ENCODE results near the gene ZDHHC14. TPM values are rescaled to one million over a fixed set of nuclear protein-coding genes. Genes with fewer than 3 reads are reported as not detected.

Gene ZDHHC14
- polyA plus RNA-seq, 2 of the 4 experiments (the other 2 are of a cell fraction), result 2.2 to 2.8 TPM

GRCh38 chr6:157592980-157593379 lies 212.0 kb downstream of the ZDHHC14 start (continued):
- TF ChIP-seq REST (IDR thresholded peaks at IDR 0.05), result no peak
- no peak for TF ChIP-seq NR3C1 (IDR thresholded peaks at IDR 0.05)
- TF ChIP-seq POLR2AphosphoS2 (conservative IDR thresholded peaks at IDR 0.05; ENCODE audit: low read length), result no peak
- no peak for TF ChIP-seq ZSCAN20 (CRISPR knock-in tag; IDR thresholded peaks at IDR 0.05)
- no peak for TF ChIP-seq RCOR1 (IDR thresholded peaks at IDR 0.05; ENCODE audit: low read depth, low read length)

- H3K4me1 ChIP-seq, result no peaks in the 10 kb centered on the region
- H3K4me2 ChIP-seq, result no peak overlapping the region
- DNase-seq (ENCODE audit: low read depth in 1 of 2, low spot score in 1 of 2) (no peak), FAIRE-seq (no peak), ATAC-seq (no peak)
- CTCF ChIA-PET, result interaction anchor here (0.5 to 1.6 kb wide), 6 partner anchors 10 to 346 kb away, joined by 3 to 9 read pairs (median 3); no protein-coding TSS in a partner anchor
- H3K4me3 ChIP-seq, result no peak overlapping the region
- WGBS (ENCODE audit: missing lambda C conversion rate), result 81% methylated on average over 6 of the region's 8 CpGs
- TF ChIP-seq NPAS2 (CRISPR knock-in tag; IDR thresholded peaks at IDR 0.05; ENCODE audit: borderline replicate concordance) (no peak), ESRRA (IDR thresholded peaks at IDR 0.05; ENCODE audit: borderline replicate concordance, low read length) (no peak), FOSB (CRISPR knock-in tag; IDR thresholded peaks at IDR 0.05) (no peak), HOXA7 (CRISPR knock-in tag; IDR thresholded peaks at IDR 0.05) (no peak), NR3C1 (IDR thresholded peaks at IDR 0.05) (no peak), ATOH8 (CRISPR knock-in tag; IDR thresholded peaks at IDR 0.05; ENCODE audit: low read depth) (no peak), HEYL (CRISPR knock-in tag; IDR thresholded peaks at IDR 0.05) (no peak), RAD21 (conservative IDR thresholded peaks at IDR 0.05 in 1 of 2, IDR thresholded peaks at IDR 0.05 in 1 of 2) (no peak), KDM5A (IDR thresholded peaks at IDR 0.05) (no peak)
- POLR2A ChIA-PET, result no interaction called here
- no peak overlapping the region for H3K27ac ChIP-seq
- H3K9me3 ChIP-seq, result peaks cover 12% of the 10 kb centered on the region; the same call in 2 of the 3 replicates
Observed at GRCh38 chr6:157593596-157593995, 212.6 kb downstream of the ZDHHC14 start.

- POLR2A ChIA-PET, result no interaction called here
- DNase-seq (ENCODE audit: low read depth in 1 of 2, low spot score in 1 of 2) (no peak), ATAC-seq (no peak), FAIRE-seq (no peak)
- no peak overlapping the region for H3K27ac ChIP-seq
- no peaks in the 10 kb centered on the region for H3K4me1 ChIP-seq
- H3K4me2 ChIP-seq, result no peak overlapping the region
- TF ChIP-seq E2F6 (IDR thresholded peaks at IDR 0.05; ENCODE audit: borderline replicate concordance, low read depth) (no peak), HES2 (IDR thresholded peaks at IDR 0.05) (no peak), NR3C1 (IDR thresholded peaks at IDR 0.05) (no peak)
- peaks cover 10% of the 10 kb centered on the region; the same call in 2 of the 3 replicates for H3K9me3 ChIP-seq
- over 99% methylated on average over 7 of the region's 7 CpGs for WGBS (ENCODE audit: missing lambda C conversion rate)
- CTCF ChIA-PET, result interaction anchor here (0.5 to 1.6 kb wide), 6 partner anchors 10 to 345 kb away, joined by 3 to 9 read pairs (median 3); no protein-coding TSS in a partner anchor
- H3K4me3 ChIP-seq, result no peak overlapping the region
Observed at GRCh38 chr6:157594292-157594691, 213.3 kb downstream of the ZDHHC14 start.

GRCh38 chr6:157595768-157596167 lies 214.8 kb downstream of the ZDHHC14 start:
- TF ChIP-seq EHMT2 (IDR thresholded peaks at IDR 0.05; ENCODE audit: low read depth) (no peak), HDAC2 (IDR thresholded peaks at IDR 0.05) (no peak), SMC3 (IDR thresholded peaks at IDR 0.05) (no peak), REST (IDR thresholded peaks at IDR 0.05) (no peak), NR3C1 (IDR thresholded peaks at IDR 0.05) (no peak), POLR2A (IDR thresholded peaks at IDR 0.05; ENCODE audit: low read length) (no peak), MYC (IDR thresholded peaks at IDR 0.05; ENCODE audit: borderline replicate concordance, low read length) (no peak), BHLHE40 (IDR thresholded peaks at IDR 0.05; ENCODE audit: low read depth, low read length) (no peak), FOSB (CRISPR knock-in tag; IDR thresholded peaks at IDR 0.05) (no peak), JUNB (IDR thresholded peaks at IDR 0.05) (no peak)
- no peak for ATAC-seq
- 91% methylated on average over 8 of the region's 8 CpGs for WGBS (ENCODE audit: missing lambda C conversion rate)
- no peak for FAIRE-seq
- no peak for DNase-seq (ENCODE audit: low read depth in 1 of 2, low spot score in 1 of 2)
- Histone ChIP-seq H3K4me1 (no peaks in the 10 kb centered on the region), H3K27ac (no peak overlapping the region), H3K9me3 (no peaks in the 10 kb centered on the region), H3K4me2 (no peak overlapping the region), H3K4me3 (no peak overlapping the region)
- ChIA-PET POLR2A (no interaction called here), CTCF (interaction anchor here (0.6 to 3.5 kb wide), 4 partner anchors 9 to 280 kb away, joined by 3 to 16 read pairs (median 4); no protein-coding TSS in a partner anchor)

Data from A549 (cell line).